ENCODE data around the gene KCNJ12.

DNA sequence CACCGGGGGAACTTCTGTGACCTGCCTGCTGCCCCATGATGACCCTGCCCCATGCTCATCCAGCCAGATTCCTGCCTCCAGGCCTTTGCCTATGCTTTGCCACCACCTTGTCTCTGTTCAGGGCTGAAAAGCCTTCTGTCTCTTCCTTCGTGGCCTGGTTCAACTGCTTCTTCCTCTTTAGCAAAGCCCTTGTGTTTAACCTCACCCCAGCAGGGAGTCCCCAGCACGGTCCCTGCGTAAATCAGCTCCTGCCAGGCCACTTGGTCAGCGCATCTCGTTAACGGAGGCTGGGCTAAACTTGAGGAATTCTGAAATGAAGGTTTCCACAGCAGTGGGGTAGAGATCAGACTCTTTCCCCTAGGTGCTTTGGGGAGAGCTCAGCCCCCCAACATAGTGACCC is 16.1 kb upstream of the KCNJ12 start:
- TF ChIP-seq CTCF (IDR thresholded peaks at IDR 0.05) (no peak), EZH2 (IDR thresholded peaks at IDR 0.05) (no peak)
